GM18868 (cell line): ENCODE results near the gene HTRA3.

Experiments
- ATAC-seq: cut with Tn5 transposase; IDR thresholded peaks from one replicate; pipeline ENCODE4 v1.9.1; 2021; ENCODE audit warnings: mild to moderate bottlenecking, moderate library complexity; ENCODE audit not compliant: unreplicated experiment

The HTRA3 gene

DNA sequence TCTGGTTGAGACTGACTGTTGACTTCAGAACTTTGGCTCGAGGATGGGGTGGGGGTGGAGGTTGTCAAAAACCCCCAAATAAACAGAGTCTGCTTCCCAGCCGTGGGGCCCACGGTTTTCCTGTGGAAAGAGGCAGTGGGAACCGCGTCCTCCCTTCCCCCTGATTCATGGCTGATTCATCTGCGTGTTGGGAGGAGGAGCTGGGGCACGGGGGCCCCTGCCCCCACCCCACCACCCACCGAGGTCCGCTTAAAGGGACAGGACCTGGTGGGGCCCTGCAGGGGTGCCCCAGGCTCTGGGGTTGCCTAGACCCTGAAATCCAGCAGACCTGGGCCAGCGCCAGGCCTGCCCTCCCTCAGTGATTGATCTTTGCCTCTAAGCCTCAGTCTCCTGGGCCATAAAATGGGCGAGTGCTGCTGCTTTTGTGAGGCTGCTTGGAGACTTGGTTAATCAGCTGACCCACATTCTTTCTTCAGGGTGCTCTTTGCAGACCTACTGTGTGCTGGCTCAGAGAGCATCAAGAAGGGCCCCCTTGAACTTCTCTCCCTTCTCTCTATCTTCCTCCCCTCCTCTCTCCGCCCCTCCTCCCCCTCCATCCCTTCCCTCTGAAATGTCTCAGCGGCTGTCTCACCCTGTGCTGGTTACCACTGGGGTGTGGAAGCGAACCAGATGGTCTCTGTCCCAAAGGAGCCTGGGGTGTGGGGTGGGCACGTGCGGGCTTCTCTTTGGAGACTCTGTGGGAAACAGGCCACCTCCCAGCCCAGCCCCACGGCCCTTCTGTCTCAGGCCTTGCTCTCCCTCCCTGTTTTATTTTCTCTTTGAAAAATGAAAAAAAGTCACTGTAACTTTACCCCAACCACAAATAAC, 9.1 kb downstream of the HTRA3 start:
- no peak for ATAC-seq

DNA sequence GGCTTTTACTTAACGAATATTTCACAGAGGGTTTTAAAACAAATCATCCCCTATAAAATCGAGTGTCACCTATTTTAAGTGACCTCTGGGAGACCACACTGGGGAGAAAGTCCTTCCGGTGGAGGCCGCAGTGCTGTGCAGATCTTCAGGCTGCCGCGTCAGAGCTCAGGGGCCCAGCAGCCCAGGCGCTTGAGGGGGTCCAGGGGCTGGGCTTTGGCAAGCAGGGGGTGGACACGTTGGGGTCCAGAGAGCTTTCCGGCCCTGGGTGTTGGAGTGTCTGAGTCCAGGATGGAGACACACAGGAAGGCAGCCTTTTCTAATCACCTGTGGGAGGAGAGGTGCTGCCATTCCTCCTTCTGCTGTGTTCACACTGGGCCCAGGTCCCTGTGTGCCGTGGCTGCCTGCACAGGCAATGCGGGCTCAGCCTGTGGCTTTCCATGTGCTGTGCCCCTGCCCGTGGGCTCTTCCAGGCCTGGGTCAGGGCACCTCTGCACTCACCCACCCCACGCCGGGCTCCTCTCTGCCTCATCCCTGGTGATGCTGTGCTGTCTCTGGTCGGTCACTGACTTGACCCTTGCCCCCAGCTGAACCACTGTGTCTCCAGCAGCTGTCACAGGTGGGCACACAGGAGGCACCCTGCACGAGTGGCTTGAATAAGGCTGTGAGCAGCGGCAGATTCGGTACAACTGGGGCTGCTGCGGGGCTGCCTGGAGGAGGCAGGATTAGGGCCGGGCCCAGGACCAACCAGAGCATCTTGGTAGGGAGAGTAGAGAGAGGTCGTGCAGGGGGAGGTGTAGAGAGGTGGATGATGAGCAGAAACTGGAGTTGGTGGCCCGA, 10.0 kb downstream of the HTRA3 start:
- no peak for ATAC-seq

DNA sequence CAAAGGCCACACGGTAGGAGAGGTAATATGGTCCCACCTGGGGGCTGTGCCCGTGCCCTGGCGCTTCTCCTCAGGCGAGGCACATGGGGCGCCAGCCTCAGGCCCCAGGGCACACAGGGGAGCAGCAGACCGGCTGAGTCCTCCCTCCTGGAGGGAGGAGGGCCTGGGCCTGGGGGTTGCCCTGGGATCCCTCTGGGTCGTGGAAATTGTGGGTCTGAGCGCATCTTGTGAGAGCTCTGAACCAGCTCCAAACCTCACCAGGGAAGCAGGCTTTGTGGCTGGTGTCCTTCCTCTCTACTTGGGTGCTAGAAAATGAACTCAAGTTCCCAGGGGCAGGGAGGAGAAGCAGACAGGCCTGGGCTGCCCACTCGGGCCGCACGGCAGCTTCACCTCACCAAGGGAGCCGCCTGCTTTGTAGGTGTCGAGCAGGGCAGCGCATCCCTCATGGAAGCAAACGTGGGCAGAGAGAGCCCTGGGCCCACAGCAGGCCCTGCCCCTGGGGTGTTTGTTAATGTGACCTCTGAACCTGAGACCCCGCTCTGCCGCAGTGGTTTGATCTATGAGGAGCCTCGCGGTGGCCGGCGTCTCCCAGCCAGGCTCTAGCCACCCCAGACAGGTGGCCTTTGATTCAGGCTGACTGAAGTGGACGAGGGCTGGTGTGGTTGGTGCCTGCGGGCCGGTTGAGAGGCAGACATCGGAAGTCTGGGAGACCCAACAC, 10.8 kb downstream of the HTRA3 start:
- no peak for ATAC-seq

DNA sequence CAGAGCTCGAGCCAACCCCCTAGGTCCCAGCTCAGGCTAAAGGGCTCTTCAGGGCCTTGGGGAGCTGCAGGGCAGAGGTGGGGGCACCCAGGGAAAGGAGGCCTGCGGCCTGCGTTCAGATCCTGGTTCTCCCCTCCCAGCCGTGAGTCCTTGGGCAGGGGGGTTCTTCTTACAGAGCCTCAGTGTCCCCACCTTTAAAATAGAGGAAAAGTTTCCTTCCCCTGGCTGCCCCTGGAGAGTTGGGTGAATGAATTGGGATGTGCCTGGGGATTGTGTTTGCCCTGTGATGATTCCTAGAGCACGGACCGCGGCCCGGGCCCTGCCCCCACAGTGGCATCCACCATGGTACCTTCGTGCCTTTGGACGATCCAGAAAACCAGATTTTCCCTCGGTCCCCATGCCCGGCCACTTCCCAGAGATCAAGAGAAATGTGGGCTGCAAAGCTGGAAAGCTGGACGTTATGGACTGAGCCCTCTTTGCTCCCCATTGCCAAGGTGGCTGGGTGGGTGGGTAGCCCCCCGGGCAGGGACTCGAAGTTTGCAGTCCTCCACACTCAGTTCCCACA, 11.4 kb downstream of the HTRA3 start:
- no peak for ATAC-seq

DNA sequence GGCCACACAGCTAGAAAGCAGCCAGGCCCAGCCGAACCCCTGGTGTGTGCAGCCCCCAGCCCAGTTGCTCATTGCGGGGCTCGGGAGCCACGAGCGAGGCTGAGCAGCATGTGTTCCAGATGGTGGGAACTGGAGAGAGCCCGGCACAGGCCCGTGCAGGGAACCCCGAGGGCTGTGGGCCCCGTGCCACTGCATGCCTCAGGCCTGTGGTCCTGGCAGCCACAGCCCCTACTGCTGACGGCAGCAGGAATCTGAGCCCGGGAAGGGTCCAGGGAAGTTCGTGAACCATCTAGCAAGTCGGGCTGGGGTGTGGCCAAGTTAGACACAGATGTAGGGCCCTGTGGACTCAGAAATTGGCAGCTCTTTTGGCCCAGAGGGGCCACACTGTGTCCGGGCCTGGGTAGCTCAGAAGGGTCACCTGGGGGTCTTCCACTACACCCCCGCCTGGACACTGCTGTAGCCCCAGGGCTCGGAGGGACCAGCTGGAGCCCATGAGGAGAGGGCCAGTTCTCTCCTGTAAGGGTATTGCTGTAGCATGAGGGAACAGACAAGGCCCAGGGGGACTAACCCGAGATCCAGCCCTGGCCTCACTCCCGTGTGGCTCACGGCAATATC, 12.1 kb downstream of the HTRA3 start:
- ATAC-seq, result no peak

DNA sequence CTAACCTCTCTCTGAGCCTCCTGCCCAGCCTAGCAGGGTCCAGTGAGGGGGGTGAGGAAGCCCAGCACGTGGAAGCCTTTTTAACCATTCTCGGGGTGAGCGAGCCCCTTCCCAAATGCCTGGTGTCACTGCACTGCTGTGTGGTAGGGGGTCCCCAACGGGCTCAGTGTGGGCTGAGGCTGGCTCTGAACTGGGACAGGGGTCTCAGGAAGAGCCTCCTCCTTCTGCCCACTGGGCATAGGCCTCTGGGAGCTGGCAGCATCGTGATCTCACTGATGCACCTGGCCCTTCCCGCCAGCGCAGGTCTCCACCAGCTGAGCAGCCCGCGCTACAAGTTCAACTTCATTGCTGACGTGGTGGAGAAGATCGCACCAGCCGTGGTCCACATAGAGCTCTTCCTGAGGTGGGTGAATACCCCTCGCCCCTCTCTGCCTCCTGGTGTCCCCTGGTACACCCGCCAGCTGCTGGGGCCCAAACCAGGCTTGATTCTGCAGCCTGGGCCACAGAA, 12.6 kb downstream of the HTRA3 start:
- no peak for ATAC-seq

DNA sequence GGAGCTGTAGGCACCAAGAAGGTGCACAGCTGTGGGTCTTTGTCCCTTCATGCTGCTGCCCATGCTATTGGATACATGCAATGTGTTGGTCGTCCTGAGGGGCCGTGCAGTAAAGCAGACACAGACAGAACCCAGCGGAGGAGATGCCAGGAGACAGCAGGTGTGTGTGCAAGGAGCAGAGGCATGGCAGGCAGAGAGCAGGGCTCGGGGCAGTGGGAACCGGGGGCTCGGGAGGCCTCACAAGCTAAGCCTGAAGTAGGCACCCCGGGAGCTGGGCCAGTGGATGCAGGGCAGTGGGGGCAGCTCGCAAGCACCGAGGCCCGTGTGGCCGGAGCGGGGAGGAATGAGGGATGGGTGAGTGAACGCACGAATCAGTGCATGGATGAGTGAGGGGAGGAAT, 13.2 kb downstream of the HTRA3 start:
- ATAC-seq, result no peak

DNA sequence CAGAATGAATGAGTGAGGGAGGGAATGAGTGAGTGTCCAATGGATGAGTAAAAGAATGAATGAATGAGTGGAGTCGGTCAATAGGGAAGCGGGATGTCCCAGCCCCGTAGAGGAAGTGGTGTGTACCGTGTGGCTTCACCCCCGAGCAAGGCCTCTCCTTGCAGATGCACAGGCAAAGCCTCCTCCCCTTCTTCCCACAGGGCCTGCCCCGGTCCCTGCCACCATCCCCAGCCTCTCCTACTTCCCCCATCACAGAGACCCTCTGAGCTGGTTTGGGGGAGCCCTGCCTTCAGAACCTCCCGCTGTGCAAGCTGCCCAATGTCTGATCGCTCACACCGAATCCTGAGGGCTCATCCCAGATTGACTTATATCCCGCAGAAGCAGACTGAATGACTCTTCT, 13.6 kb downstream of the HTRA3 start:
- ATAC-seq, result no peak

DNA sequence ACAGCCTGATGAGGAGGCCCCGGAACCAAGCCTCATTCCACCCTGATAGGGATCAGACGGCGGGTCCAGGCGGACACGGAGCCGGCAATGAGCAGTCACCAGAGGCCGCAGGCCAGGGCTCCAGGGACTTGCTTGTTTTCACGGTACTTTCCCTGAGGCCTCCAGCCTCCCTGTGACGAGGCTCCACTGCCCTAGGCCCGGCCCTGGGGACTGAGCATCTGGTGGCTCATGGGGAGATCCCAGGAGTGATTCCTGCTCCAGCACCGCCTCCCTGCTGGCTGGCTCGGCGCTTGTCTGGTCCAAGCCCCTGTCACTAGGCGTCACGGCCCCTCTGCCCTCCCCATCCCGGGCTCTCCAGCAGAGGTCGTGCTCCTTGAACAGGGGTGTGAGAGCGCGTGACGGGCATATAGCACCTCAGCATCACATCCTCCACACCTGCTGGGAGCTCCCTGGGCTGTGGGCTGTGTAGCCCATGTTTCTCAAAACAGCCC, 14.1 kb downstream of the HTRA3 start:
- ATAC-seq, result no peak

DNA sequence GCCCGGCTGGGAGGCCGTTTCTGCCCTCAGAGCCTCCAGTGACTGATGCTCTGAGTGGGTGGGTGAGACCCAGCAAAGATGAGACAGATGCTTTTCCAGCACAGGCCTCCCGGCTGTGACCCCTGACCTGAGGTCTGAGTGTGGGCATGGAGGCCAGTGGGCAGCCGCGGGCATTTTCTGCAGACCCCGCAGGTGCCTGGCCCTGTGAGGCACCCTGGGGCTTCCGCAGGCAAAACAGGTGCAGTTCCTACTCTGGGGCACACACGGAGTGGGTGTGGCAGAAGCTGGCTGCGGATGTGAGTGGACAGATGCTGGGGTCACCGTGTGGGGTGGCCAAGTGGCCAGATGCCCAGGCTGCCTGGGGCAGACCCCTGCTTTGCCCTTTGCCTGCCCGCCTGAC, 14.8 kb downstream of the HTRA3 start:
- ATAC-seq, result no peak

DNA sequence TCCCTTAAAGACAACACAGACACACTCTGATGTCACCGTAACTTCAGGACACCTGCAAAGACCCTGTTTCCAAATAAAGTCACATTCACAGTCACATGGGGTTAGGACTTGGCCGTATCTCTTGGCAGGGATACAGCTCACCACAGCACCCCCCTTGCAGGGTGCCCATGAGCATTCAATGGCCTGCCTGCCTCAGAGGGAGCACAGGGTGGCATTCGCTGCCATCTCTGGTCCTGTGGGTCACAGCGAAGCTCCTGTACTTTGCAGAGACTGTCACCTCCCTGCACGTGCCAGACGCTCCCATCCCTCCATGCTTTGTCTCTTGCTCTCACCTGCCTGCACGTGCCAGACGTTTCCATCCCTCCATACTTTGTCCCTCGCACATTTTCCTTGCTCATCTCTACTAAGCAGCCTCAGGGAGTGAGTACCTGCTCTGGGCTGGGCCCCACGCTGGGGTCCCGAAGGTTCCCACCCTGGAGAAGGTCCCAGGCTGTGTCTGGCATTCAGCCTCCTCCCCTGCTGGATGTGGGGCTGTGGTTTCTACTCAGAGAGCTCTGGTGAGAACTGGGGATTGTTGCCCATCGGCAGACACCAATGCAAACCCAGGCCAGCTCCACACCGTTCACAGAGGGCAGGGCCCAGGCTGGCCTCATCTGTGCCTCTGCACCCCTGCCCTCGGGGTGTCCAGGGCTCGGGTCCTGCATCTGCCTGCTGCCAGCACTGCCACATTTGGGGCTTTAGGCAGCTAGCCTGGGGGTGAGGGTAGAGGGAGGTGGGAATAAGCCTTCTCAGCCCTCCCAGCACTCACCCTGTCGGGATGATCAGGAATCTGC, 15.8 kb downstream of the HTRA3 start:
- ATAC-seq, result no peak

DNA sequence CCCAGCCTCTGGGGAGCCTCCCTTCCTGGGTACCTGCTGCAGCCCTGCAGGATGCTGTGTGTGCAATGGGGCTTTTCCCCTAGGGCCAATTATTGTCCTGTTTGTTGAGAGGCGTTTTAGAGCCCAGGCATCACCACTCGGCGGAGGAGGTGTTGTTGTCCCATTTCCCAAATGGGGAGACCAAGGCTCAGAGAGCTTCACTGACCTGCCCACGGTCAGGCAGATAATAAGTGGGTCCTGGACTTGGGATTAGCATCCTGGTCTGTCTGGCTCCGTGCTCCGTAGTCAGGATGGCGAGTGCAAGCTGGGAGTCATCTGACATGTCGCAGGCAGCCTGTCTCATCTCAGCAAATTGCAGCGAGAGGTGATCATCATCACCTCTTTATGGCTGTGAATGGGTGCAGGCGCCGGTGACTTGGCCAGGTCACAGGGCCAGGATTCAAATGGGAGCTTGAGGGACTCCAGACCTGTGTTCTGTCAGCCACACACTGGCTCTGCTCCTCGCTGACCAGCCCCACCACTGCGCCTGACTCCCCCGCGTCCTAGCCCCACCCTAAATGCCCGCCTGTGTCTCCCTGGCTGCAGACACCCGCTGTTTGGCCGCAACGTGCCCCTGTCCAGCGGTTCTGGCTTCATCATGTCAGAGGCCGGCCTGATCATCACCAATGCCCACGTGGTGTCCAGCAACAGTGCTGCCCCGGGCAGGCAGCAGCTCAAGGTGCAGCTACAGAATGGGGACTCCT, 16.6 kb downstream of the HTRA3 start:
- ATAC-seq, result no peak

DNA sequence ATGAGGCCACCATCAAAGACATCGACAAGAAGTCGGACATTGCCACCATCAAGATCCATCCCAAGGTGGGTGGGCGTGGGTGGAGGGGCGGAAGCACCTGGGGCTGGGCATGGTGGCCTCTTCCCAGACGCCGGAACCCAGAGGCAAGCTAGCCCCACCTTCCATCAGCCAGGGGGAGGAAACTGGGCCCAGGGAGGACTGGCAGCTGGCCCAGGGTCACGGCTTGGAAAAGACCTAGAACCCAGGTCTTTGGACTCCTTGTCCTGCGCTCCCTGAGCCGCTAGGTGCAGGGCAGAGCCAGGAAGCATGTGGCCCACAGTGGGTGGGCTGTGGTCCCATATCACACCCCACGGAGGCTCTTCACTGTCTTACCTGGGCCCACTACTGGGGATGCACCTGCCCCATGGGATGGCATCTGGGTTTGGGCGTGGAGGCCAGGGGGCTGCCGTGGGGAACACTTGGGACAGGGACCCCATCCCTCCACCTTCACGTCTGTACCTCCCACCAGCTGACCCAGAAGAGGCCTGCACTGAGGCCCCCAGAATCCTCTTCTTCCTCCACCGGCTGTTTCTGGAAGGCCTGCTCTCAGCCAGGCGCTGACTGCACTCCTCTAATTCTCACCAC, 17.3 kb downstream of the HTRA3 start:
- ATAC-seq, result no peak

DNA sequence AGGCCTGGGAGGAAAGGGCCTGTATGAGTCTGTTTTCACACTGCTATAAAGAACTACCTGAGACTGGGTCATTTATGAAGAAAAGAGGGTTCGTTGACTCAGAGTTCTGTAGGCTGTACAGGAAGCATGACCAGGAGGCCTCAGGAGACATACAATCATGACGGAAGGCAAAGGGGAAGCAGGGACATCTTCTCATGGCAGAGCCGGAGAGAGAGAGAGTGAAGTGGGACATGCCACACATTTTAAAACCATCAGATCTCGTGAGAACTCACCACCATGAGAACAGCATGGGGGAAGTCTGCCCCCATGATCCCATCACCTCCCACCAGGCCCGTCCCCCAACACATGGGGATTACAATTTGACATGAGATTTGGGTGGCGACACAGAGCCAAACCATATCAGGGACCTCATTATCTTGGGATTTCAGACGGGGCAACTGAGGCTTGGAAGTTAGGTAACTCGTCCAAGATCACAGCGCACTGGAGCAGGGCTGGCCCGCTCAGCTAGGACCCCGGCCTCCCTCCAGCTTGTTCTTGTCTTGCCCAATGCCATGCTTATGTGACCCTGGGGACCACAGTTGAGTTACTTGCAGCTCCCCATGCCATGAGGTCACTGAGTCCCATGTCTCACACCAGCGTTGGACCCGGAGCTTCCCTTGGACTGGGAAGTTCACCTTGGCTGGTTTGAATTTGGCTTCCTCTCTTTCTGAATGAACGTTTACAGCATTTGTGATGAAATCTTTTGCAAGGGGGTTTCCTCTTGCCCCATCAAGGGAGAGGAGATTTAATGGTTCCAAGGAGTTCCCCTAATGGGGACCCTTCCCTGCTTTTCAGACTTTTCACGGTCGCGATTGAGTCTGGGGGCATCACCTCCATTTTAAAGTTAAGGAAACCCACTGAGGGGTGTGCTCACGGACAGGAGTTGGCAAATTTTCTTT, 18.1 kb downstream of the HTRA3 start:
- ATAC-seq, result no peak

DNA sequence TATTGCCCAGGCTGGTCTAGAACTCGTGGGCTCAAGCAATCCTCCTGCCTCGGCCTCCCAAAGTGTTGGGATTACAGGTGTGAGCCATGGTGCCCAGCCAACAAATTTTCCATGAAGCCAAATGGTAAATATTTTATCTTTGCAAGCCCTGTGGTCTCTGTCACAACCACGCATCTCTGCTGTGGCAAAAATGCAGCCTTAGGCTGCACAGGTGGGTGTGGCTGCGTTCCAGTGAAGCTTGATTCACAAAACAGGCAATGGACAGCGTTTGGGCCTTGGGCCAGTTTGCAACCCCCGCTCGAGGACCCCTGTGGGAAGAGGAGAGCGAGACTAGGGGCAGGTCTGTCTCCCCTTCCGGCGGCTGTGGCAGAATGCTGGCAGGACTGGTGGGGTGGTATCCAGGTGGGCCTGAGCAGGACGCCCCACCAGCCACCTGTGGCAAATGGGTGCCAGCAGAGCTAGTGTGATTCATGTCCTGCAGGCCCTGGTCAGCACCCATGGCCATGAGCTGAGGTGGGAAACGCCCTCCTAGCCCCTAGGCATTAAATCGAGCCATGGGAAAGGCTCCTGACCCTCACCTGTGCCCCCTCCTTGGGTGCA, 19.7 kb downstream of the HTRA3 start:
- no peak for ATAC-seq

DNA sequence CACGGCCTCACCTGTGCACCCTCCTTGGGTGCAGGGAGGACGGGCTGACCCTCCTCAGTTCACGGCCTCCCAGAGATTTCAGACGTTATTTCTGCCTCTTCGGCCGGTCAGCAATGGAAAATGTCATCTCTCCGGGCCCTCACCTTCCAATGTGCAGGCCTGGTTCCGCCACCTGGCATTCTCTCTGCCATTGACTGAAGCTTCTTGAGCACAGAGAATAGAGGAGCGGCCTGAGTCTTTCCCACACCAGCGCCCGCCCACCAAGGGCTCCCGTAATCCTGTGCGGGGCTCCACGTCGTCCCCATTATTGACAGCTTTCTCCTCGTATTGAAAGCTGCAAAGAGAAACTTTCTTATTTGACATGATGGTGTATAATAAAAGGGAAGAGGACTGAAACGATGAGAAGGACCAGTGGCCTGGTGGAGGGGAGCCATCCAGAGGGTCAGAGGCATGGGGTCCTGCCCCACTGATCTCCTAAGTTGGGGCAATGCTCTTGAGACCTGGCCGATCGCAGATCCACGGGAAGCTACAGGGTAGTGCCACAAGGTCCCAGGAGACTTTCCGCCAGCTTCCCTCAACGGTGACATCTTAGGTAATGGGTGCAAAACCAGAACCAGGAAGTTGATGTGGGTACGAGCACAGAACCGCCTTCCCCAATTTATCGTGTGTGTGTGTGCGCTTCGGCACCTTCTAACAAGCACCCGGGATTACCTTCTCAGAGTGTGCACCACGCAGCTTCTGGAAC, 20.6 kb downstream of the HTRA3 start:
- ATAC-seq, result no peak
